Activated CD8-positive, alpha-beta memory T cell treated with anti-CD3 and anti-CD28 coated beads for 36 hours (primary cell): ENCODE measurements around the gene PDCL2. TPM values are rescaled to one million over a fixed set of nuclear protein-coding genes. Genes with fewer than 3 reads are reported as not detected.
"Not testable (repeated sequence)": the region's sequence is repeated elsewhere in the genome, so short reads cannot be mapped to it uniquely, and the experiment has no call there.

Experiments
- CTCF ChIA-PET: fragments of 350-600 bp; sonication (Branson Sonifier 250); formaldehyde crosslinking; loops from one replicate; lab custom pipeline; 2021; ENCODE audit warnings: antibody characterized with exemption; lab: Charles Lee
- POLR2A ChIA-PET: fragments of 350-600 bp; sonication (Branson Sonifier 250); formaldehyde crosslinking; loops from one replicate; lab custom pipeline; 2021; ENCODE audit warnings: antibody characterized with exemption; lab: Charles Lee
- total RNA-seq, 2 experiments: library from RNA; stranded (reverse); gene quantifications; one replicate each; pipeline ENCODE4 v1.2.3, GENCODE V29; 2021

Gene PDCL2, protein sequence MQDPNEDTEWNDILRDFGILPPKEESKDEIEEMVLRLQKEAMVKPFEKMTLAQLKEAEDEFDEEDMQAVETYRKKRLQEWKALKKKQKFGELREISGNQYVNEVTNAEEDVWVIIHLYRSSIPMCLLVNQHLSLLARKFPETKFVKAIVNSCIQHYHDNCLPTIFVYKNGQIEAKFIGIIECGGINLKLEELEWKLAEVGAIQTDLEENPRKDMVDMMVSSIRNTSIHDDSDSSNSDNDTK
- not detected for total RNA-seq

DNA sequence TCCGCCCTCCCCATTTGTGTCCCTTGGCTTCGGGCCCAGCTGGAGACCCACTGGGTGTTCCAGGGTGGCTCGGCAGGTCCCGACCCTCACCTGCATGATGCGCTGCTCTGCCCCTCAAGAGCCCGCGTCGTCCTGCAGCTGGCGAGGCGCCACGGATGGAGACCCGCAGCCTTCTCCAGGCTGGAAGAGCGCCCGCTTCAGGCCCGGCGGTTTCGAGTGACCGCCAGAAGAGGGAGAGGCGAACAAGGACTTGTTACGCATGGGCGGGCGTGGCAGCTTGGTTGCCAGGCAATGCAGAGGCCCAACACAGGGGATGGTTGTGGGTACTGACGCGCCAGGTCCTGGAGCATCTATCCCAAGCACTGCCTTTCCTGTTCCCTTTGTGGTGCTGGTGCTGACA is at the start of gene PDCL2:
Gene PDCL2 (minus strand): TSS at position 232 of the 400 bp plus-strand sequence. CDS start 136 bp downstream, at position 96.
- ChIA-PET CTCF (no interaction called here), POLR2A (no interaction called here)

DNA sequence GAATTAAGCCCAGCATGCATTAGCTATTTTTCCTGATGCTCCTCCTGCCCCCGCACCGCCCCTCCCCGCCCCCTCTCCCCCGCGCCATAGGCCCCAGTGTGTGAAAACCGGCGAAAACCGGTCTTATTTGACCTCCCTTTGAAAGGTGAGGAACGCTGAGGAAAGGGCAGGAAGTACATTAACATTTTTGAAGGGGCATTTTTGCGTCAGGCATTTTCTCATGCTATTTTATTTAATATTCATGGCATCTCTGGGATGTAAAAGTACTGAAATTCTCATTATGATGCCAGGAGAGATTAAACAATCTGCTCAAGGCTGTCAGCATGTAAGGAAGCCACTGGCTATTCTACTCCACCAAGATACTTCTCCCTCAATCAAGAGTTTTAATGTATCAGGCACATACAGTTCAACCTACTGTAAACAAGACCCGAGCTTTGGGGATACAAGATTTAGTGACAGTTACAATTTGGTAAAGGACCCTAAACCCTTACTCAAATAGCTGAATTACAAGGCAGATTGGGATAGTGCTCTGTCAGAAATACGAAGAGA is 45.3 kb upstream of the PDCL2 start:
- ChIA-PET POLR2A (no interaction called here), CTCF (no interaction called here)

DNA sequence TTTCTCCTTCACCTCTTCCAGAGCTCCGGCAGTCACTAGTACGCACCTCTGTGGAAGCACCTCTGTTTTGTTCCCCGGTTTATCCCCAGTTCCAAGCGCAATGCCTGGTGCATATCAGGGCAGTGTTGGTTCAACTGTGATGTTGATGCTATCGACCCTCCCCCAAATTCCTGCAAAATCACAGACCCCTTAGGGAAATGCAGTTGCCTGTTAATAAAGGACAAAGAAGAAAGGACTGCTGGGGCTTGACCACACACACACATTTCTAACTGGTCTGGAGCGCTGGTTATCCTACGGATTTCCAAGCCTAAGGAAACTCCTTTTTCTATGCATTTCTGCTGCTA is 44.6 kb upstream of the PDCL2 start:
- ChIA-PET CTCF (no interaction called here), POLR2A (no interaction called here)

DNA sequence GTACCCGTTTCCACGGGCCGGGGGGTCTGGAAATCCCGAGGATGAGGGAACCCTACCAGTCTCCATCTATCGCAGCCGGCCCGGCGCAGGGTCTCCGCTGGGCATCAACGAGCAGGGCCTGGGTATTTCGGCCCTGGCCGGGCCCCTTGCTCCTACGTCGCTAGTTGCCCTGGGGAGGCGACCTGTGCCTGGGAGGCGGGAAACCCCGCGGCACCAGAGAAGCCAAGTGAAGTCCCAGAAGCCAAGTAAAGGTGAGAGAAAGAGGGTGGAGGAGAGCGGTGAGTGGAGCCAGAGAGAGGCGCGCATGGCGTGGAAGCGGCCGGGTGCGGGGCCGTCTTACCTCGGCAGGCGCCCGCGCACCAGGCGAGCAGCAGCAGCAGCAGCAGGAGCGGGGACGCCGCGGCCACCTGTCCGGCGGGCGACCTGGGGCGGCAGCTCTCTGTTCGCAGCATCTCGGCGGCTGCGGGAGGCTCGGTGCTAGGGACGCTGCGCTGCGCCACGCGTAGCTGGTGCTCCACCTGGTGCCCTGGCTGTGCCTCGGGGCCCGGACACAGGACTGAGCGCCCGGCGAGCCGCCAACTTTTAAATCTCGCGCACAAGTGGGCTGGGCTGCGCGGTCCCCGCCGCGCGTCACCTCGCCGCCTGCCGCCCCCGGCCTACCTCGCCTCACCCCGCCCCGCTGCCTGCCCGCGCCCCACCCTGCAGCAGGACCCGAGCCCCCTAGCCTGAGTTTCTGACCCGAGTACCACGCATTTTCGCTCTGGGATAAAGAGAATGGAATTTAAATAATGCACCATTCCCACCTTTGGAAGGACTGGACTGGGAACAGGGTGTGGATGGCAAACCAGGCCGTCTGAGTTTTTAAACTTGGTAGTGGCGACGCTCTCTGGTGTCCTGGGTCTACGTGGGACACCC is 44.0 kb upstream of the PDCL2 start, which contains the start of gene NMU:
Gene NMU (minus strand): TSS at position 558 of the 915 bp plus-strand sequence. CDS start 106 bp downstream, at position 452.
- ChIA-PET POLR2A (no interaction called here), CTCF (no interaction called here)

DNA sequence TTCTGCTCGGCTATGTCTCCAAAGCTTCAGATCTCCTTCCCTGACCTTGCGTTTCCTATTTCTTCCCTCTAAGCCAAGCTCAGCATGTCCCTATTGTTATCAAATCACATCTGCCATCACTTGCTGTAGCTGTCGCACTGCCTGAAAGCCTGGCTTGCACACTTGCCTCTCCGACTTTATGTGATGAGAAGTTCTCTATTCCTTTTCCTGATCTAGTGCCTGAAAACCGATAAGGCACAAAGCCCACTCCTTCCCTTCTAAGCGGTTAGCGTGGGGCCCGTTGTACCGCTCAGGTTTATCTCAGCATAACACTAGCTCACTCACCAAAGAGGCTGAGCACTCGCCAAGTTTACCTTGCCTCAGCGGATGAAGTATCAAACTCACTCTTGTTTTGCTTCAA is 43.2 kb upstream of the PDCL2 start:
- CTCF ChIA-PET: no interaction called here
- POLR2A ChIA-PET: no interaction called here

DNA sequence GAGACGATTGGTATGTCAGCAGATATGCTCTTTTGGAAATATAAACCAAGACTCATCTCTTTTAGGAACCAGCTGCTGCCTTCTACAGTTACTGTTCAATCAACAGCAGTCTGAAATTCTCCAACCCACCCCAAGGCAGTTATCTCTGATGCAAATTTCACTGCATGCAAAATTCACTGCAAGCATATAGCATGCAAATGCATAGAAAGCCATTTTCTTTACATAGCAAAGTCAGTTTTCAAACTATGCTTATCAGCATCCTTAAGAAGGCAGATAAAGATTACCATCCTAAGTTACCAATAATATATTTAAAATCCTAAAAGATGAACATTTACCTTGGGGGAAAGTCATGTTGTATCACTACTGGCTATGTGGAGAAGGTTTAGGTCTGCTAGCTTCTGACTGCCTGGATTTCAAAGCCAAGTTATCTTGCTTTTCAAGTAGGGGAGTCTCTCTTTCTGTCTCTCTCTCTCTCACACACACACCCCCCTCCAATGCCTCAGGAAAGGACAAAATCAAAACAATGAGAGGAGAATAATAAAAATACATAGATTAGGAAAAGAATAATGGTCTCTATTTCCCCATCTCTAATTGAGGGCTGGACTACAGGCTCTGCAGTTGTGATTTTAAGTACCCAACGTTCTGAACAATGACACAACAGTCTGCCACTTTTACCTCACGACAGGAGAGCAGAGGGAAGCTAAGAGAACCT is 42.5 kb upstream of the PDCL2 start:
- CTCF ChIA-PET: no interaction called here
- POLR2A ChIA-PET: no interaction called here

DNA sequence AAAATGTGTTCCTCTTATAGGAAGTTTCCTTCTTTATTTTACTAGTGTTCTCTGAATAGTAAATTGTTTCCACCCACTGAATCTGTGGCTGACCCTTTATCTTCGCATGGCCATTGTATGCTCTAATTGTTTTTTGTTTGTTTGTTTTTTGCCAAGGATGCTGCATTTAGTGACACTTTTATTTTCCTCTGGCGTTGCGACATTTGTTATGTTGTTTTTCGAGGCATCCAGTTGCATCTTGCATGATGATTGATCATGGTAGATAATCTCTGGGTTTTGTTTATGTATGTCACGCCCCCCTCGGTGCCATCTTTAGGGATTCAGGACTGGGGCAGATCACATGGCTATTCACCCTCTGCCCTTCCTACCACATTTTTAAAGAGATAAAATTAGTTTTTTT is 41.9 kb upstream of the PDCL2 start:
- POLR2A ChIA-PET: no interaction called here

DNA sequence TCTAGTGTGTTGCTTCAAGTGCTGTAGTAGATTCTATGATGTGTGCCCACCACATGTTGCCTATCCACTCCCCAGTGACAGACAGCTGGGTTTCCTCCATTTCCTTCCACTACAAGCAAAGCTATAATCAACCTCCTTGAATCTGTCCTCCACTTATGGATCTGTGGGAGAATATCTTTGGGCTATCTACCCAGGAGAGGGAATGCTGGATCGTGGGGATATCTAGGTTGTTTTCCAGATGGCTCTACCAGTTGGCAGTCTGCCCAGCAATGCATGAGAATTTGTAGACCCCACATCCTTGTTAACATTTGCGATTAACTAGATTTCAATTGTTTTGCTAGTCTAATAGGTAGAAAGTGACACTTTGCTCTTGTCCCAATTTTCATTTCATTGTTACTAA is 33.8 kb upstream of the PDCL2 start:
- ChIA-PET POLR2A (no interaction called here), CTCF (no interaction called here)

More for the DNA sequence above, 41.9 kb upstream of the PDCL2 start:
- CTCF ChIA-PET: no interaction called here

DNA sequence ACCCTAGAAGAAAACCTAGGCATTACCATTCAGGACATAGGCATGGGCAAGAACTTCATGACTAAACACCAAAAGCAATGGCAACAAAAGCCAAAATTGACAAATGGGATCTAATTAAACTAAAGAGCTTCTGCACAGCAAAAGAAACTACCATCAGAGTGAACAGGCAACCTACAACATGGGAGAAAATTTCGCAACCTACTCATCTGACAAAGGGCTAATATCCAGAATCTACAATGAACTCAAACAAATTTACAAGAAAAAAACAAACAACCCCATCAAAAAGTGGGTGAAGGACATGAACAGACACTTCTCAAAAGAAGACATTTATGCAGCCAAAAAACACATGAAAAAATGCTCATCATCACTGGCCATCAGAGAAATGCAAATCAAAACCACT is 32.0 kb upstream of the PDCL2 start:
- POLR2A ChIA-PET, CTCF ChIA-PET: not testable (repeated sequence)

DNA sequence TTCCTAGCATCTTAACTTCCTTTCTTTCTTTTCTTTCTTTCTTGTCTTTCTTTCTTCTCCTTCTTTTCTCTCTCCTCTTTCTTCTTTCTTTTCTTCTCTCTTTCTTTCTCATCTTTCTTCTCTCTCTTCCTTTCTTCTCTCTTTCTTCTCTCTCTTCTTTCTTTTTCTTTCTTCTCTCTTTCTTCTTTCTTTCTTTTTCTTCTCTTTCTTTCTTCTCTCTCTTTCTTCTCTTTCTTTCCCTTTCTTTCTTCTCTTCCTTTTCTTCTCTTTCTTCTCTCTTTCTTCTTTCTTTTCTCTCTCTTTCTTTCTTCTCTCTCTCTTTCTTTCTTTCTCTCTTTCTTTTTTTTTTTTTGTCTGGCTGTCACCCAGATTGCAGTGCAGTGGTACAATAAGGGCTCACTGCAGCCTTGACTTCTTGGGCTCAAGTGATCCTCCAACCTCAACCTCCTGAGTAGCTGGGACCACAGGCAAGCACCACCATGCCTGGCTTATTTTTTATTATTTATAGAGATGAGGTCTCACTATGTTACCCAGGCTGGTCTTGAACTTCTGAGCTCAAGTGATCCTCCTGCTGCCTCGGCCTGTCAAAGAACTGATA is 26.6 kb upstream of the PDCL2 start:
- POLR2A ChIA-PET: no interaction called here
- CTCF ChIA-PET: no interaction called here

DNA sequence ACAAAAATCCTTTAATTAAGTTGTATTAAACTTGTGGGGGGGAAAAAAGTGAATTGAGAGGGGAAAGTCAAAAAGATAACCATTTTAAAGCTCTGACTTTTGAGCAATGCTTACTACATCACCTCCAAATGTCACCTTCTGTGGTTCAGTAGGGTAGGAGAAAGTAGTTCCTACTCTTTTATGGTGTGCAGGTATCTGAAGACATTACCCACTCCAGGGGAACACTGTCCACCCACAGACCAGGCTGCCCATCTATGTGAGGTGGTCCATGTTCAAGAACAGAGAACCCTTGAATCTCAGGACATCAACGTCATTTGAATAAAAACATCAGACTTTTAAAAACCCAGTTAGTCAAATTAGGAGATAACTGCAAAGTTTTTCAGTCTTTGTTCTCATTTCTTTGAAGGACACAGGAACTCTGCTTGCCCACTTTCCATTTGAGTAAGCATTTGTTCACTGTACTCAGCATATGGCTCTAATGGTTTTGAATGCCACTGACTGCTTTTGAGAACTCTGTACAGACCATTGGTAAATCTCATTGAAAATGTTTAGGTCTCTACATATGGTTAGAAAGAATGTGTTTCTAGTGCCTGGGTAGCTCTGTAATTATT is 25.6 kb upstream of the PDCL2 start:
- ChIA-PET POLR2A (no interaction called here), CTCF (no interaction called here)

DNA sequence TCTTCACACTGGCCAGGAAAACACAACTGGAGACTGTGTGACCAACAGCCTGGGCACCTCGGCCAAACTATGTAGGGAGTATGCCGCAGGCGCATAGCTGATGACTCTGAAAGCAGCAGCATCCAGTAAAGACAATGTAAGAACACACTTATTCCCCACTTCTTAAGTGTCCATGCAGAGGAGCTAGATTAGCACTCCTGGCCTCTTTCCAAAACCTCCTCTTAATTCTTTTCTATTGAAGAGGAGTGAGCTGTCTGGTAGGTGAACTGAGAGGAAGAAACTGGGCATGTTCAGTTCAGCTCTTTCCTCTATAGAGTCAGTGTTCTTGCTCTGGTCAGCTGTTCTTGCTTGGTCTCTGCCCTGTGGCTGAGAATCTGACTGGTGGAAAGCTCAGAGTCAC is 23.0 kb upstream of the PDCL2 start:
- ChIA-PET CTCF (no interaction called here), POLR2A (no interaction called here)

DNA sequence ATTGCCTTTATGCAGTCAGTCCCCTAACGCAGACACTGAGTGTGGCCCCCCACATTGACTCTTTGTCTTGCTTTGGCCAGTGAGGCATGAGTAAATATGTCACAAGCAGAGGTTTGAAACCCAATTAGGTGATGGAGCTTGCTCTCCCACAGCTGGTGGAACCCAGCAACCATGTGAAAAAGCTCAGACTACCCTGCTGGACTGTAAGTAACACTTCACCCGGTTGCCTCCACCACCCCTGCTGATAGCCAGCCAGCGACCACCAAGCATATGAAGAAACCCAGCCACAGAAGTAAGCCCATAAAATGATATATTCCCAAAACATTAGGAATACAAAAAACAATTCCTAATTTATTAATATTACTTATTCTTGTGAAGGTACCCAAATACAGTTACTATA is 21.6 kb upstream of the PDCL2 start:
- ChIA-PET CTCF (no interaction called here), POLR2A (no interaction called here)

DNA sequence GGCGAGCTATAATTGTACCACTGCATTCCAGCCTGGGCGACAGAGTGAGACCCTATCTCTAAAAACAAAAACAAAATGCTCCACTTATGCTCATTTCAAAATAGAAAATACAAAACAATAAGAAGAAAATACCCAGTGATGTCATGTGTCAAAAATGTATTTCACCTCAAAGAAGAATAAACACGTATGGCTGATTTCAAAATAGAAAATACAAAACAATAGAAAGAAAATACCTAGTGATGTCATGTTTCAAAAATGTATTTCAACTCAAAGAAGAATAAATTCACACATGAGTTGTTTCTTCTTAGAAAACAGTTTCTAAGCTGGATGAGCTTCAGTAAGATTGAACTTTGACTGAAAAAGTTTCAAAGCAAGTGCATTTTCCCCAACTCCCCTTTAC is 20.3 kb upstream of the PDCL2 start:
- ChIA-PET POLR2A (no interaction called here), CTCF (no interaction called here)

DNA sequence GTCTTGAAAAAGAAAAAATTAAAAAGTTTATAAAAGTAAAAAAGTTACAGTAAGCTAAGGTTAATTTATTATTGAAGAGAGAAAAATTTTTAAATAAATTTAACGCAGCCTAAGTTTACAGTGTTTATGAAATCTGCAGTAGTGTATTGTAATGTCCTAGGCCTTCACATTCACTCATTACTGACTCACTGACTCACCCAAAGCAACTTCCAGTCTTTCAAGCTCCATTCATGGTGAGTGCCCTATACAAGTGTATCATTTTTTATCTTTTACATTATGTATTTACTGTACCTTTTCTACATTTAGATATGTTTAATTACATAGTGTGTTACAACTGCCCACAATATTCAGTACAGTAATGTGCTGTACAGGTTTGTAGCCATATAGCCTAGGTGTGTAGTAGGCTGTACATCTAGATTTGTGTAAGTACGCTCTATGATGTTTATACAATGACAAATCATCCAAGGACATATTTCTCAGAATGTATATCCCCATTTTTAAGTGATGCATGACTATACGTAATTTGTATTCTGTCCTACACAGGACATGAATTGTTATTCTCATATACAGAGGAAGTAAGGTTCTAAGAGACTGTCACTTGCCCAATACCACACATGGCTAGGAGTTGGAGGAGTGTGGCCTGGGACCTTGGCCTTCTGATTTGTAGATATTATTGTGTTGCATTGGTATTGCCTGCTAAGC is 19.5 kb upstream of the PDCL2 start:
- POLR2A ChIA-PET: no interaction called here
- CTCF ChIA-PET: no interaction called here

DNA sequence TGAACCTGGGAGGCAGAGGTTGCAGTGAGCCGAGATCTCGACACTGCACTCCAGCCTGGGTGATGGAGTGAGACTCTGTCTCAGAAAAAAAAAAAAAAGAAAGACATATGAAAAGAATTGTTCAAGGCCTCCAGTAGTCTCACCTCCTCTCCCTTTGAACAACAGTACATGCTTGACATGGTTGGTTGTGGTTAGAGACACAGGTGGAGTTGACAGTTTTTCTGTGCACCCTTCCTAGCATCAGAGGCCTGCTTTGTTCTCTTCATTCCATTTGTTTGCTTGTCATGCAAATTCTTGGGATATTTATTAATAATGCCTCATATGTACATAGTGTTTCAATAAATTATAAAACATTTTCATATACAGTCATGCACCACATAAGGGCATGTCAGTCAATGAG is 18.3 kb upstream of the PDCL2 start:
- ChIA-PET POLR2A (interaction anchor here (0.6 kb wide), 1 partner anchor 72 kb away, joined by 3 read pairs; no protein-coding TSS in a partner anchor), CTCF (no interaction called here)

DNA sequence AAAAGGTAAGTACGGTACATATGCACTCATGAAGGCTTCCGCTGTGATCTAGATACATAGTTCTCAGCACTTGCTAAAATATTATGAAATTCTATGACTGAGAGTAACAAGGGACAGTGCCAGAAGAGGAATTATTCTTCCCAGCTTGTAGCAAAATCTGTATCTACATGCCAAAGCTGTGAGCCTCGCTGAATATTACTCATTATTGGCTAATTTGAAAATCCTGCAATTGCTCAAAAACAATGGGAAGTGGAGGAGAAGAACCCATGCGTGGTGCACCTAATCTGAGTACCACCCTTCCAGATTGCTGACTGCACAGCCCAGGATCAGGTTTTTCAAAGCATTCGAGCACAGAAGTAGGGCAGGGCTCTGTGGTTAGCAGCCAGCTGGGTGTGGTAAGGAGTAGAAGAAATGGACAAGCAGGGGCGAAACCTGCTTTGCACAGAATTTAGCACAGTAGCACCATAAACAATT is 17.4 kb upstream of the PDCL2 start:
- ChIA-PET CTCF (no interaction called here), POLR2A (no interaction called here)

DNA sequence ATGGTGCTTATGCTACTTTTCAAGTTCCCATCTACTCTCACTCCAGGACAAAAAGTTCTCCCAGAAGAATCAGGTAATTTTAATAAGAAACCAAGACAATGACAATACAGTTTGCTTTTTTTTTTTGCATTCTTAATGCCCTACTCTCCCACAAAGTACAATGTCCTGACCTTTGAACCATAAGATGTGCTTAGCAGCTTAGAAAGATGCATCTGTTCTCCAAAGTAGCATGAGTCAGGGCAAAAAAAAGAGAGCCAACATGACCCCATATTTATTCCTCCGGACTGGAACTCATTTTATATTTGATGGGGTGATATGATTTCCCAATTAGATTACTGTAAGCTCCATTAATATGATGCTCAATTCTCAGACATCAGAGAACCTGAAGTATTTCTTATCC is 16.5 kb upstream of the PDCL2 start:
- POLR2A ChIA-PET: no interaction called here
- CTCF ChIA-PET: no interaction called here

DNA sequence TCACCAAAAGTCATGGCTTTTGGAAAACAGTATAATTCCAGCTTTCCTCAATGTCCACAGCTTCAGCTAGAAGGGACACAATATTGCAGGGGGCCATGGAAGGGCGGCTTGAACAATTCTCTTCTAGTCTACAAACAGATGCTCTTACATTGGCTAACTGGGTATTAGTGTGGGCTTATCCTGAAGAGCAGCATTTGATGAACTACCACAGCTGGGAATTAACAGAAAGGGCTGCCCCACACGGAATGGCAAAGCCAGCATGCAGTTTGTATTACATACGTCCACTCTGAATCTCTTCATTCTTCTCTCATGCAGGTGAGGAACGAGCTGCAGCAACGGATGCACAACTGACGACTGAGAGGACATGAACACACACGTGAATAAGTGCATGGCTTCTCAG is 13.0 kb upstream of the PDCL2 start:
- POLR2A ChIA-PET: no interaction called here
- CTCF ChIA-PET: no interaction called here
